ENCODE results near the gene CCDC34.

DNA sequence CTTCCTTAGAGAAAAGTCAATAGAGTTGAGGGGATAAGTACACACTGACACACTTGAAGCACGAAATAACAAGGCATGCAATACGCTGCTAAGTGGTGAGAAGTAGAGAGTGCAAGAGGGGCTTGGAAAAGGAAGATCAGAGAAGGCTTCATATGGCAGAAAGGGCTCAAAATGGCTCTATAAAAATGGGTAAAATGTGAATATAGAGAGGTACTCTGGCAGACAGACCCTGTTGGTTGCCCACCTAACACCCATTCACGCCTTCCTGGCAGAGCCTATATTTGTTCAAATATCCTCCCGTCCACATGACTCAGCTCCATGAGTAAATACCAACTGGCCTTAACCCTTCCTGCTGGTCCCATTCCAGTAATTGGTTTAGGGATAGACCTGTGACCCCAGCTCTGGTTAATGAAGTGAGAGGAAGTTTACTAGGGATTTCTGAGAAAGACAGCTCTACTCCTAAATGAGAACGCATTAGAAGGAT, 38.9 kb upstream of the CCDC34 start:
- TF ChIP-seq, protein P1, sequence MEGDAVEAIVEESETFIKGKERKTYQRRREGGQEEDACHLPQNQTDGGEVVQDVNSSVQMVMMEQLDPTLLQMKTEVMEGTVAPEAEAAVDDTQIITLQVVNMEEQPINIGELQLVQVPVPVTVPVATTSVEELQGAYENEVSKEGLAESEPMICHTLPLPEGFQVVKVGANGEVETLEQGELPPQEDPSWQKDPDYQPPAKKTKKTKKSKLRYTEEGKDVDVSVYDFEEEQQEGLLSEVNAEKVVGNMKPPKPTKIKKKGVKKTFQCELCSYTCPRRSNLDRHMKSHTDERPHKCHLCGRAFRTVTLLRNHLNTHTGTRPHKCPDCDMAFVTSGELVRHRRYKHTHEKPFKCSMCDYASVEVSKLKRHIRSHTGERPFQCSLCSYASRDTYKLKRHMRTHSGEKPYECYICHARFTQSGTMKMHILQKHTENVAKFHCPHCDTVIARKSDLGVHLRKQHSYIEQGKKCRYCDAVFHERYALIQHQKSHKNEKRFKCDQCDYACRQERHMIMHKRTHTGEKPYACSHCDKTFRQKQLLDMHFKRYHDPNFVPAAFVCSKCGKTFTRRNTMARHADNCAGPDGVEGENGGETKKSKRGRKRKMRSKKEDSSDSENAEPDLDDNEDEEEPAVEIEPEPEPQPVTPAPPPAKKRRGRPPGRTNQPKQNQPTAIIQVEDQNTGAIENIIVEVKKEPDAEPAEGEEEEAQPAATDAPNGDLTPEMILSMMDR (IDR thresholded peaks at IDR 0.05), result no peak
- no peak for TF ChIP-seq POLR2A (IDR thresholded peaks at IDR 0.05)
